Measurements from ENCODE around the gene CPHXL. TPM values are rescaled to one million over a fixed set of nuclear protein-coding genes. Genes with fewer than 3 reads are reported as not detected.
A peak's percentile ranks its signal among the peaks of the same experiment; 100 is the strongest.

Gene CPHXL
- total RNA-seq, 1 experiment from 2014 or later = not detected

DNA sequence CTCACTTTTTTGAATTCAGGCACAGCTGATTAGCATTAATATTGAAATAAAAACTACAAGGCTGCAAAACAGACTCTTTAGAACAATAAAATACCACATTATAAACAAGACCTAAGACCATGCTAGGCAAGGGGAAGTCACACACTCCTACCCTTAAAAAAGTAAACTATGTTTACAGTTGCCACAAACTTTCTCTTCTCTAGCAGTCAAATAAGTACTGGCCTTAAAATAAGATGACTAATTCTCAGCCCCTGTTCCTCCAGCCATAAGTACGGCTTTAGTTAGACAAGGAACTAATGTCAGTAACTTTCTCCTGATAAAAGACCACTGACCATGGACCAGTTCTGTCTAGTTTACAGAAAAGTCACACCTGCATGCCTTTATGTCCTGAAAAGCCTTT lies 19.5 kb upstream of the CPHXL start:
- peaks cover 6% of the 10 kb centered on the region for H3K36me3 Mint-ChIP-seq (ENCODE audit: insufficient read depth, unreplicated experiment)
- H3K27ac Mint-ChIP-seq (ENCODE audit: low read depth, unreplicated experiment) = no peak overlapping the region
- intact Hi-C loops (cut with micrococcal nuclease) = no loop called here
- no peak overlapping the region for H3K4me3 Mint-ChIP-seq (ENCODE audit: unreplicated experiment)
- no peaks in the 10 kb centered on the region for H3K4me1 Mint-ChIP-seq (ENCODE audit: insufficient read depth, unreplicated experiment)
- BruUV-seq (replicated peaks) = no TSS peak
- peaks cover 26% of the 10 kb centered on the region for H3K27me3 Mint-ChIP-seq (ENCODE audit: insufficient read depth, unreplicated experiment)
- POLR2A ChIA-PET = no interaction called here
- no peak for TF ChIP-seq CTCF (IDR thresholded peaks at IDR 0.05; ENCODE audit: unreplicated experiment)
- peaks cover 15% of the 10 kb centered on the region for H3K9me3 Mint-ChIP-seq (ENCODE audit: unreplicated experiment)
- CTCF ChIA-PET = no interaction called here
- DNase-seq (ENCODE audit: unreplicated experiment) = no peak

DNA sequence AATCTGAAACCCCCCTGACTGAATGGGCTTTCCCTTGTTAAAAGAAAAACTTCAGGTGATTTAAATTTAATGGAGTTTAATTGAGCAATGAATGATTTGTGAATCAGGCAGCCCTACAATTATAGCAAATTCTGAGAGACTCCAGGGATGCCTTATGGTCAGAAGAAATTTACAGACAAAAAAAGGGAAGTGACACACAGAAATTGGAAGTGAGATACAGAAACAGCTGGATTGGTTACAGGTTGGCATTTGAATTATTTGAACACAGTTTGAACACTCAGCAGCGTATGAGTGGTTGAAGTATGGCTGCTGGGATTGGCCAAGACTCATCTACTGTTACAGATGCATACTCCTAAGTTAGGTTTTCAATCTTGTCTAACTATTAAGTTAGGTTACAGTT lies 19.0 kb upstream of the CPHXL start:
- intact Hi-C loops (cut with micrococcal nuclease) = no loop called here
- ChIA-PET CTCF (interaction anchor here (0.8 kb wide), 1 partner anchor 9 kb away, joined by 3 read pairs; no protein-coding TSS in a partner anchor), POLR2A (no interaction called here)
- Mint-ChIP-seq H3K4me1 (ENCODE audit: insufficient read depth, unreplicated experiment) (no peaks in the 10 kb centered on the region), H3K9me3 (ENCODE audit: unreplicated experiment) (peaks cover 15% of the 10 kb centered on the region), H3K27ac (ENCODE audit: low read depth, unreplicated experiment) (no peak overlapping the region), H3K36me3 (ENCODE audit: insufficient read depth, unreplicated experiment) (peaks cover 6% of the 10 kb centered on the region), H3K4me3 (ENCODE audit: unreplicated experiment) (no peak overlapping the region), H3K27me3 (ENCODE audit: insufficient read depth, unreplicated experiment) (peaks cover 26% of the 10 kb centered on the region)
- BruUV-seq (replicated peaks) = no TSS peak
- no peak for TF ChIP-seq CTCF (IDR thresholded peaks at IDR 0.05; ENCODE audit: unreplicated experiment)
- DNase-seq (ENCODE audit: unreplicated experiment) = no peak

DNA sequence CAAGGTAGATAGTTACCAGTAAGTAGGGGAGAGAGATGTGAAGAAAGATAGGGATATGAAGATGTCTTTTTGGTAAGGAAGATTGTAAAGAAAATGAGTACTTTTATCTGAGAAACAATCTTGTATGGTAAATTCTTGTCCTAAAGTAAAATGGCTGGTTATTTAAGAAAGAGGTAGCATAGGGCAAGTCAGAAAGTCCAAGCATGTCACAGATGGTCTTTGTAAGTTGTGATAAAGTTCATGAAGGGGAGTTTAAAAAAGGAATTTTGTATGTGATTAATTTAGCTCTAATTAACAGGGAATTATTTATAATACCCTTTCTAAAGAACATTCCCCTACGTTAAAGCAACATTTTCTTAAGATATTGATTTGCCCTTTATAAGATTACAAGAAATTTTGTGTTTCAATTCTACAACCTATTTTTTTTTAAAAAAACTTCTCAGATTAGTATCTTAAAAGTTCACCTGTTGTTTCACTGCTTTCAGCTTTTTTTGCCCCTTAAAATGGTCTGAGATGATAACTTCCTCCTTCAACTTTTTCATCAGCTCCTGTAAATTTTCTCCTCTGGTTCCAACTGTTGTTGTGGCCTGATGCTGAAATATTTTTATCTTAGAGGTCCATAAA lies 16.2 kb upstream of the CPHXL start:
- CTCF ChIA-PET = no interaction called here
- TF ChIP-seq CTCF (IDR thresholded peaks at IDR 0.05; ENCODE audit: unreplicated experiment) = no peak
- peaks cover 17% of the 10 kb centered on the region for H3K27me3 Mint-ChIP-seq (ENCODE audit: insufficient read depth, unreplicated experiment)
- H3K4me3 Mint-ChIP-seq (ENCODE audit: unreplicated experiment) = no peak overlapping the region
- no peaks in the 10 kb centered on the region for H3K4me1 Mint-ChIP-seq (ENCODE audit: insufficient read depth, unreplicated experiment)
- H3K27ac Mint-ChIP-seq (ENCODE audit: low read depth, unreplicated experiment) = no peak overlapping the region
- intact Hi-C loops (cut with micrococcal nuclease) = no loop called here
- H3K36me3 Mint-ChIP-seq (ENCODE audit: insufficient read depth, unreplicated experiment) = peaks cover 10% of the 10 kb centered on the region
- H3K9me3 Mint-ChIP-seq (ENCODE audit: unreplicated experiment) = peaks cover 29% of the 10 kb centered on the region
- BruUV-seq (replicated peaks) = no TSS peak
- peak; percentile 18 for DNase-seq (ENCODE audit: unreplicated experiment)
- POLR2A ChIA-PET = interaction anchor here (0.7 to 0.9 kb wide), 2 partner anchors 10 to 14 kb away, joined by 3 read pairs; no protein-coding TSS in a partner anchor

DNA sequence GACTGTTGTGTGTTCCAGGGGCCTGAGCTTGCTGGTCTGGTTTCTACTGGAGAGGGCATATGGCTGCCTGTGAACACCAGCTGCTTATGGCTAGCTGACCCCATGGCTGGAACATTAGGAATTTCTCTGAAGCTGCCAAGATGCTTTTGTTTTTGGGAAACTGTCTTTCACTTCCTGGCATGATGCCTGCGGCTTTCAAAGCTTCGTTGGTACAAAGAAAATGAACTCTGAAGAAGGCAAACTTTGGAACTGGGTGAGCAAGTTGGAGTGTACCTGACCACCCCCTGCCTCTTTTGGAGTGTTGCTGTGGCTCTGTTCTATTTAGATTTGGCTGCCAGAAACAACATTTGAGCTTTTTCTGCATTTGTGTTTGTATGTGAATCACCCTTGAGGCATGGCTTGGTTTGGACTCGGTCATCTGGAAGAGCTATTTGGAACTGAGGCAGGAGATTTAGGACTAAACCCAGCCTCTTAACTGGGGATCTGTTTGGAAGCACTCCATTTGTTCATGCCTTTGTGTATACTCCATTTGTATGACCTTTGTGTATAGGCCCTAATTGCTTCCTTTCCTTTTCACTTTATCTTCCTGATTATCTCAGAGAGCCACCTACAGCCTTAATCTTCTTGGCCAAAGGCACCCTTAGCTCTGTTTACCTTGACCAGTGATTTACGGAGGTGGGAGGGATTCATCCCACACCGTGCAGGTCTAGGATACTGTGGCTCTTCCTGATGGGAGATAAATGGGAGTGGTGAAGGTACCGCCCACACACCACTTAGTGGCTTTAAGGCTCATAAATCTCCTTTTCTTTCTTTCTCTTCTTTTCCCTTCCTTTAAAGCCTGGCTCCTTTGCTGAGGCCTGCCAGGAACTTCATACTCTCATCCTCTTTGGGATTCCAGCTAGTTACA lies 7.3 kb upstream of the CPHXL start:
- CTCF ChIA-PET = interaction anchor here (0.6 kb wide), 3 partner anchors 11 to 20 kb away, joined by 3 read pairs; no protein-coding TSS in a partner anchor
- H3K27ac Mint-ChIP-seq (ENCODE audit: low read depth, unreplicated experiment) = peak overlapping the region; percentile 37

More for the DNA sequence above, 7.3 kb upstream of the CPHXL start:
- TF ChIP-seq CTCF (IDR thresholded peaks at IDR 0.05; ENCODE audit: unreplicated experiment) = no peak
- peaks cover 15% of the 10 kb centered on the region for H3K4me1 Mint-ChIP-seq (ENCODE audit: insufficient read depth, unreplicated experiment)
- intact Hi-C loops (cut with micrococcal nuclease) = no loop called here
- peak; percentile 46 for DNase-seq (ENCODE audit: unreplicated experiment)
- peaks cover 8% of the 10 kb centered on the region for H3K9me3 Mint-ChIP-seq (ENCODE audit: unreplicated experiment)
- POLR2A ChIA-PET = interaction anchor here (0.7 to 1.0 kb wide), 5 partner anchors 9 to 20 kb away, joined by 3 to 4 read pairs (median 3); no protein-coding TSS in a partner anchor
- peak overlapping the region; percentile 4 for H3K4me3 Mint-ChIP-seq (ENCODE audit: unreplicated experiment)
- no TSS peak for BruUV-seq (replicated peaks)
- peaks cover 7% of the 10 kb centered on the region for H3K36me3 Mint-ChIP-seq (ENCODE audit: insufficient read depth, unreplicated experiment)
- H3K27me3 Mint-ChIP-seq (ENCODE audit: insufficient read depth, unreplicated experiment) = no peaks in the 10 kb centered on the region

All from MCF 10A (cell line).